DOHH2 (cell line): ENCODE results near the gene NUP205.
A peak's percentile ranks its signal among the peaks of the same experiment; 100 is the strongest.

Experiments used
- CTCF ChIP-seq: fragments of 200-600 bp; sonication (generic); IDR thresholded peaks from one replicate; pipeline ENCODE4 v1.5.1; 2014; ENCODE audit warnings: antibody characterized with exemption, mild to moderate bottlenecking, low read depth, low read length; ENCODE audit not compliant: poor library complexity, severe bottlenecking
- EZH2phosphoT487 ChIP-seq: fragments of 200-600 bp; sonication (generic); IDR thresholded peaks from 2 replicates; pipeline ENCODE4 v1.6.1; 2017; ENCODE audit warnings: borderline replicate concordance, mild to moderate bottlenecking, antibody characterized with exemption, low read length, moderate library complexity, mixed read lengths

GRCh38 chr7:135510592-135511183, 47.0 kb upstream of the NUP205 start:
- TF ChIP-seq CTCF (peak; percentile 50), EZH2phosphoT487 (no peak)
